Measurements from ENCODE around the gene CCDC146.

- TF ChIP-seq POLR2AphosphoS5 (IDR thresholded peaks at IDR 0.05; ENCODE audit: low read depth, low read length) (no peak), POLR2A (IDR thresholded peaks at IDR 0.05; ENCODE audit: low read depth, low read length) (no peak)
These were observed 139.9 kb downstream of the CCDC146 start for GRCh38 chr7:77262316-77262715.
